CD14-positive monocyte (primary cell): Measurements from ENCODE around the gene KIF5B. TPM values are rescaled to one million over a fixed set of nuclear protein-coding genes. Genes with fewer than 3 reads are reported as not detected.
A peak's percentile ranks its signal among the peaks of the same experiment; 100 is the strongest.
"Not testable (repeated sequence)": the region's sequence is repeated elsewhere in the genome, so short reads cannot be mapped to it uniquely, and the experiment has no call there.

ENCODE experiments used
- DNase-seq, 3 donors: peaks; one replicate each; pipeline ENCODE4 v3.0.0-alpha.2; 2011 to 2022
- H2AFZ ChIP-seq: 2 replicates; pipeline ENCODE4 v1.6.0; 2012; ENCODE audit warnings: mild to moderate bottlenecking, low read depth, low read length, inconsistent platforms; ENCODE audit not compliant: insufficient read depth, poor library complexity, severe bottlenecking
- H3K27ac ChIP-seq, 2 donors: 1 replicate in 1 of 2; 2 replicates in 1 of 2; pipeline ENCODE4 v1.5.1; 2012 to 2013; ENCODE audit warnings: low read length in 2 of 2, control low read depth in 1 of 2, inconsistent platforms in 1 of 2, low read depth in 1 of 2, mild to moderate bottlenecking in 1 of 2
- H3K27me3 ChIP-seq, 2 donors: one replicate each; pipeline versions ENCODE4 v1.6.0 to v1.6.1; 2011 to 2013; ENCODE audit warnings: low read length in 2 of 2; ENCODE audit not compliant: control insufficient read depth in 2 of 2, insufficient read depth in 2 of 2
- H3K36me3 ChIP-seq, 2 donors: replicated peaks in 1 of 2; 1 replicate in 1 of 2; 2 replicates in 1 of 2; pipeline versions ENCODE4 v1.5.1 to v1.6.1; 2012 to 2013; ENCODE audit warnings: low read length in 2 of 2, control low read depth in 1 of 2, inconsistent platforms in 1 of 2, mild to moderate bottlenecking in 1 of 2; ENCODE audit not compliant: insufficient read depth in 2 of 2, control insufficient read depth in 1 of 2
- H3K4me1 ChIP-seq, 2 donors: 1 replicate in 1 of 2; 2 replicates in 1 of 2; pipeline versions ENCODE4 v1.5.1 to v1.6.1; 2012 to 2013; ENCODE audit warnings: low read length in 2 of 2, control low read depth in 1 of 2, inconsistent platforms in 1 of 2, mild to moderate bottlenecking in 1 of 2, moderate library complexity in 1 of 2; ENCODE audit not compliant: insufficient read depth in 2 of 2, control insufficient read depth in 1 of 2
- H3K4me2 ChIP-seq: replicated peaks from 2 replicates; pipeline ENCODE3; 2012; ENCODE audit warnings: low read length, moderate library complexity, mild to moderate bottlenecking; ENCODE audit not compliant: poor library complexity, severe bottlenecking; ENCODE audit errors: extremely low read depth
- H3K4me3 ChIP-seq, 3 experiments: fragments of 200-600 bp in 1 of 3; sonication (generic) in 1 of 3; replicated peaks in 1 of 3; 1 replicate in 2 of 3; 2 replicates in 1 of 3; pipeline ENCODE4 v1.5.1; 2011 to 2013; ENCODE audit warnings: low read length in 3 of 3, mild to moderate bottlenecking in 3 of 3, control low read depth in 2 of 3, low read depth in 2 of 3, inconsistent platforms in 1 of 3, moderate library complexity in 1 of 3
- H3K79me2 ChIP-seq: 2 replicates; pipeline ENCODE4 v1.6.0; 2012; ENCODE audit warnings: mild to moderate bottlenecking, control low read depth, inconsistent platforms, low read length, moderate library complexity; ENCODE audit not compliant: insufficient read depth
- H3K9ac ChIP-seq: 2 replicates; pipeline ENCODE4 v1.6.0; 2017; ENCODE audit warnings: low read length, mild to moderate bottlenecking; ENCODE audit not compliant: insufficient read depth, poor library complexity, severe bottlenecking
- H3K9me3 ChIP-seq, 2 donors: replicated peaks in 1 of 2; 1 replicate in 1 of 2; 2 replicates in 1 of 2; pipeline versions ENCODE4 v1.5.1 to v1.6.1; 2012 to 2013; ENCODE audit warnings: low read length in 2 of 2, control low read depth in 1 of 2; ENCODE audit not compliant: control insufficient read depth in 1 of 2, insufficient read depth in 1 of 2
- H4K20me1 ChIP-seq: 2 replicates; pipeline ENCODE4 v1.6.0; 2012; ENCODE audit warnings: mild to moderate bottlenecking, low read length, control low read depth, moderate library complexity; ENCODE audit not compliant: insufficient read depth
- H3K27ac Mint-ChIP-seq, 7 donors: one replicate each; pipeline ENCODE4 v1.8.0; 2020; ENCODE audit warnings: mild to moderate bottlenecking in 7 of 7, mixed read lengths in 7 of 7, moderate library complexity in 6 of 7, inconsistent platforms in 2 of 7
- H3K27me3 Mint-ChIP-seq, 3 donors: one replicate each; pipeline ENCODE4 v1.8.0; 2021 to 2022; ENCODE audit warnings: low read depth in 3 of 3, mild to moderate bottlenecking in 3 of 3, mixed read lengths in 3 of 3, moderate library complexity in 3 of 3, inconsistent platforms in 1 of 3
- H3K36me3 Mint-ChIP-seq, 2 donors: one replicate each; pipeline ENCODE4 v1.8.0; 2020; ENCODE audit warnings: mixed read lengths in 2 of 2, inconsistent platforms in 1 of 2, mild to moderate bottlenecking in 1 of 2
- H3K4me1 Mint-ChIP-seq: one replicate; pipeline ENCODE4 v1.8.0; 2020; ENCODE audit warnings: mild to moderate bottlenecking, mixed read lengths
- H3K4me3 Mint-ChIP-seq, 2 donors: one replicate each; pipeline ENCODE4 v1.8.0; 2020; ENCODE audit warnings: mild to moderate bottlenecking in 2 of 2, mixed read lengths in 2 of 2, moderate library complexity in 1 of 2
- H3K9me3 Mint-ChIP-seq, 7 donors: one replicate each; pipeline ENCODE4 v1.8.0; 2020 to 2022; ENCODE audit warnings: mixed read lengths in 7 of 7, mild to moderate bottlenecking in 6 of 7, moderate library complexity in 6 of 7, inconsistent platforms in 2 of 7
- WGBS: methylation state at CpG from one replicate; pipeline ENCODE4 v1.1.5; 2013; ENCODE audit warnings: missing lambda C conversion rate; ENCODE audit not compliant: insufficient coverage; 5-methylcytosine and 5-hydroxymethylcytosine counted together
- intact Hi-C, 2 donors: fragments of 100-400 bp; cut with micrococcal nuclease; formaldehyde crosslinking; loops; one replicate each; pipeline versions ENCODE4 v1.15.0 to v1.15.1; 2023
- polyA plus RNA-seq, 3 donors: library from polyadenylated mRNA; depleted of rRNA in 1 of 3; unstranded in 2 of 3; stranded (reverse) in 1 of 3; fragments of 300-500 nt in 2 of 3; fragments of >200 nt in 1 of 3; fragmentation: Illumina TruSeq in 2 of 3; gene quantifications; 1 replicate in 2 of 3; 2 replicates in 1 of 3; pipeline ENCODE4 v1.2.3, GENCODE V29; 2012 to 2021
- TF ChIP-seq, protein P1 (sequence below): fragments of 200-600 bp; IDR thresholded peaks from one replicate; pipeline ENCODE4 v1.8.0; 2022; ENCODE audit warnings: antibody characterized with exemption, mild to moderate bottlenecking

Gene KIF5B
- polyA plus RNA-seq, 3 donors: 15.2 to 32.9 (median 18.9) TPM

DNA sequence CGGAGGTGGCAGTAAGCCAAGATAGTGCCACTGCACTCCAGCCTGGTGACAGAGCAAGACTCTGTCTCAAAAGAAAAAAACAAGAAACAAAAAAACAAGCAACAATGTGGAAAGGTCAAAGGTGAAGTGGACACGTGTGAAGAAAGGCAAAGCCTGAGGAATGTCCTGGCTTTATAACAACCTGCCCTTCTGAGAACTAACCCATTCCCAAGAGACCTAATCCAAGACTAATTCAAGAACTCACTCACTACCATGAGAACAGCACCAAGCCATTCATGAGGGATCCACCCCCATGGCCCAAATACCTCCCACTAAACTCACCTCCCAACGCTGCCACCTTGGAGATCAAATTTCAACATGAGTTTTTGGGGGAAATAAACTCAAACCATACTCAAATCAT is 47.5 kb upstream of the KIF5B start:
- H3K4me1 Mint-ChIP-seq: peaks cover 9% of the 10 kb centered on the region
- no peak overlapping the region for H3K27ac ChIP-seq
- no peak overlapping the region for H3K4me3 ChIP-seq
- H4K20me1 ChIP-seq: no peaks in the 10 kb centered on the region
- WGBS: 83% methylated on average over 1 of the region's 3 CpGs
- intact Hi-C loops: no loop called here
- no peaks in the 10 kb centered on the region for H3K27me3 ChIP-seq
- no peak overlapping the region for H3K9ac ChIP-seq
- no peaks in the 10 kb centered on the region for H3K36me3 Mint-ChIP-seq
- H2AFZ ChIP-seq: no peak overlapping the region
- TF ChIP-seq, protein P1, sequence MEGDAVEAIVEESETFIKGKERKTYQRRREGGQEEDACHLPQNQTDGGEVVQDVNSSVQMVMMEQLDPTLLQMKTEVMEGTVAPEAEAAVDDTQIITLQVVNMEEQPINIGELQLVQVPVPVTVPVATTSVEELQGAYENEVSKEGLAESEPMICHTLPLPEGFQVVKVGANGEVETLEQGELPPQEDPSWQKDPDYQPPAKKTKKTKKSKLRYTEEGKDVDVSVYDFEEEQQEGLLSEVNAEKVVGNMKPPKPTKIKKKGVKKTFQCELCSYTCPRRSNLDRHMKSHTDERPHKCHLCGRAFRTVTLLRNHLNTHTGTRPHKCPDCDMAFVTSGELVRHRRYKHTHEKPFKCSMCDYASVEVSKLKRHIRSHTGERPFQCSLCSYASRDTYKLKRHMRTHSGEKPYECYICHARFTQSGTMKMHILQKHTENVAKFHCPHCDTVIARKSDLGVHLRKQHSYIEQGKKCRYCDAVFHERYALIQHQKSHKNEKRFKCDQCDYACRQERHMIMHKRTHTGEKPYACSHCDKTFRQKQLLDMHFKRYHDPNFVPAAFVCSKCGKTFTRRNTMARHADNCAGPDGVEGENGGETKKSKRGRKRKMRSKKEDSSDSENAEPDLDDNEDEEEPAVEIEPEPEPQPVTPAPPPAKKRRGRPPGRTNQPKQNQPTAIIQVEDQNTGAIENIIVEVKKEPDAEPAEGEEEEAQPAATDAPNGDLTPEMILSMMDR: no peak
- no peaks in the 10 kb centered on the region for H3K79me2 ChIP-seq
- DNase-seq: no peak
- H3K4me1 ChIP-seq: peaks cover 4 to 5% of the 10 kb centered on the region in 2 donors
- H3K9me3 ChIP-seq: peaks cover 0 to 2% of the 10 kb centered on the region in 2 donors
- H3K27me3 Mint-ChIP-seq: peaks cover 3 to 4% (median 3%) of the 10 kb centered on the region in 3 donors
- no peaks in the 10 kb centered on the region for H3K36me3 ChIP-seq
- H3K9me3 Mint-ChIP-seq: peaks cover 0 to 7% (median 2%) of the 10 kb centered on the region in 7 donors
- peak overlapping the region in 1 of 7 donors; percentile 42 for H3K27ac Mint-ChIP-seq
- no peak overlapping the region for H3K4me3 Mint-ChIP-seq
- H3K4me2 ChIP-seq: no peak overlapping the region

- DNase-seq, H3K79me2 ChIP-seq, H4K20me1 ChIP-seq, H3K4me1 ChIP-seq, intact Hi-C loops, H3K27me3 Mint-ChIP-seq, H3K27me3 ChIP-seq, H3K27ac Mint-ChIP-seq, H3K36me3 ChIP-seq, H3K4me2 ChIP-seq, H3K4me3 Mint-ChIP-seq, H2AFZ ChIP-seq, H3K36me3 Mint-ChIP-seq, H3K4me1 Mint-ChIP-seq, H3K4me3 ChIP-seq, H3K27ac ChIP-seq, H3K9me3 ChIP-seq, H3K9ac ChIP-seq: not testable (repeated sequence)
- peaks cover 4 to 28% (median 9%) of the 10 kb centered on the region in 7 donors for H3K9me3 Mint-ChIP-seq
- WGBS: 100% methylated on average over 1 of the region's 4 CpGs
These were observed 42.5 kb upstream of the KIF5B start for GRCh38 chr10:32098566-32099259.
